Lung microvascular endothelial cell (primary cell): ENCODE results near the gene MYLK. TPM values are rescaled to one million over a fixed set of nuclear protein-coding genes. Genes with fewer than 3 reads are reported as not detected.
A peak's percentile ranks its signal among the peaks of the same experiment; 100 is the strongest.

Experiments used
- DNase-seq, 2 donors: peaks; one replicate each; pipeline versions ENCODE4 v3.0.0 to v3.0.0-alpha.2; 2010; ENCODE audit warnings: low read depth in 2 of 2
- total RNA-seq: library from RNA; depleted of rRNA; stranded (reverse); fragments of >200 nt; gene quantifications from 2 replicates; pipeline ENCODE4 v1.2.1, GENCODE V29; 2014

Gene MYLK
- total RNA-seq, 1 donor from 2014 or later, result 2.8 TPM

DNA sequence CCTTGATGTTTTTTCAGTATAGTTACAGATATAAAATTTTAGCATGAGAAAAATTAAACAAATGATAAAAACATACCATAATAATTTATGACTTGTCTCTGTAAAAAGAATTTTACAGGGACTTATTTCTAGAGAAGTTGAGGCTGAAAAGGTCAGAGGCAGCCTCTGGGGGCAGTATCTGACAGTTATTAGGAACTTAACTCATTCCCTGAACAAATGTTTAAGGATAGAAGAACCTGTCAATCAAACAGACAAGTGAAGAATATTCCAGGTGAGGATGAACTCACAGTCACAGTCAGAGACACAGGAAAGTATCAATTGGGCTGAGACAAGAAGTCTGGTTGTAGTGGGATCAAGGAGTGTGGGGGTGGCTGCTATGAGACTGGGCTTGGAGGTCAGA is 7.3 kb downstream of the MYLK start:
- DNase-seq, result no peak

DNA sequence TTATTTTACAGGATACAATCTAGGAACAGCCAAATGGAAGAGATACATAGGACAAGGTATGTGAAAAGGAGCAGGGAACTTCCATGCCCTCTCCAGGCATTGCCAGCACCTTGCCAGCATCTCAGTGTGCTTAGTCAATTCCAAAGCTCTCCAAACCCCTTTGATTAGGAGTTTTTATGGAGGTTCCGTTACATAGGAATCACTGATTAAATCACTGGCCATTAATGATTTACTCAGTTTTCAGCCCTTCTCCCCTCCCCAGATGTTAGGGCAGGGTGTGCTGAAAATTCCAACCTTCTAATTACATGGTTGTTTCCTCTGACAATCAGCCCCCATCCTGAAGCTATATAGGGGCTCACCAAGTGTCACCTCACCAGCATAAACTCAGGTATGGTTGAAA is 11.5 kb downstream of the MYLK start:
- DNase-seq, result no peak

DNA sequence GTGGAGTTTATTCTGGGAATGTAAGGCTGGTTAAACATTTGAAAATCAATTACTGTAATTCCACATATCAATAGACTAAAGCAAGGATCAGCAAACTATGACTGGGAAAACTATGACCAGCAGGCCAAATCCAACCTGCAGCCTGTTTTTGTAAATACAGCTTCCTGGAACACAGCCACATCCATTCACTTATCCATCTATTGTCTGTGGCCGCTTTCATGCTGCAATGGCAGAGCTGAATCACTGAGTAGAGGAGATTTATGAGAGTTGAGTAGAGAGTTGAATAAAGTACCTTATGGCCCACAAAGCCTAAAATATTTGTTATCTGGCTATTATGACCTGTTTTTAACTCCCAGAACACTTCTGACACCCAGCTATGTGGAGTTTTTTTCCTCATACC is 12.2 kb downstream of the MYLK start:
- peak; percentile 45 to 87 for DNase-seq

DNA sequence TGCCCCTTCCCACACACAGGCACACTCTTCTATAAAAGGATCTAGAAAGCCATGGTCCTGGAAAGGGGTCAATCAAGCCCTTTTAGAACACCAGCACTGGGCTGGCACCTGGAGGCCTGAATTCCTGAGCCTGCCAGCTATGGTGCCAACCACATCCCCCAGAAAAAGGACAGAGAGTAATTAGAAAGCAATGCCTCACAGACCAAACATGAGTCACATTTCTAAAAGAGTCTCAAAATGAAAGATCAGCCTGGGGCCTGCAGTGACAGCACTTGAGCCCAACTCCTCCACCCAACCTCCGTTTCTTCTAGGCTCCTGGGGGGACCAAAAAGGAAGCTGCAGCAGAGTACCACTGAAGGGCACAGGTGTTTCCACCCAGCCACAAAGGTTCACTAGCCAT is 14.1 kb downstream of the MYLK start:
- no peak for DNase-seq

DNA sequence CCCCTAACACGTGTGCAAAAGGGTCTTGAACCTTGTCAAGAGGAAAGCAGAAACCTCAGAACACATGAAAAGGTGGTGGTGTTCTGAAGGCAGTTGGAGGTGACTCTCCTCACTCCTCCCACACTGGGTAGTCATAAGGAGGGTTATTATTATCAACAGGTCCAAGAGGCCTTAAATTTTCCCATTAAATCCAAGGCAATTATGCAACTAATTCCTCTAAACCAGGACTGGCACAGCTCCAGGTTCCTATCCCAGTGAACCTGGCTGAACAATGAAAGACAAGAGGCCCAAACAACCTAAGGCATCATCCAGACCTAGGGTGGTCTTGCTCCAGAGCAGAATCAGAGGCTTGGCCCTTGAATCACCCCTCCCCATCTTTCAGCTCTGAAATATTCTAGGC is 15.0 kb downstream of the MYLK start:
- DNase-seq, result no peak

DNA sequence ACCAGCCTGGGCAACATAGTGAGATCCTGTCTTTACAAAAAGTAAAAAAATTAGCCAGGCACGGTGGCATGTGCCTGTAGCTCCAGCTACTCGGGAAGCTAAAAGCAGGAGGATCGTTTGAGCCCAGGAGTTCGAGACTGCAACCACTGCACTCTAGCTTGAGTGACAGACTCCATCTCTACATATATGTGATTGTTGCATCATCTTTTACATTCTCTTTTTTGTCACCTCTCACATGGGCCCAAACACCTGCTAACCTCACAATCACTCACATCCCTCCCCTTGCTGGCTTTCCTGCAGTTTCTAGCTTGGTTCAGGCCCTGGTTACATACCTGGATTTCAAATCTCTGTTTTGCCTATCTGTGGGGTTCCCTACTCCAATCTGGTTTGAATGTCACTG is 19.4 kb downstream of the MYLK start:
- no peak for DNase-seq

DNA sequence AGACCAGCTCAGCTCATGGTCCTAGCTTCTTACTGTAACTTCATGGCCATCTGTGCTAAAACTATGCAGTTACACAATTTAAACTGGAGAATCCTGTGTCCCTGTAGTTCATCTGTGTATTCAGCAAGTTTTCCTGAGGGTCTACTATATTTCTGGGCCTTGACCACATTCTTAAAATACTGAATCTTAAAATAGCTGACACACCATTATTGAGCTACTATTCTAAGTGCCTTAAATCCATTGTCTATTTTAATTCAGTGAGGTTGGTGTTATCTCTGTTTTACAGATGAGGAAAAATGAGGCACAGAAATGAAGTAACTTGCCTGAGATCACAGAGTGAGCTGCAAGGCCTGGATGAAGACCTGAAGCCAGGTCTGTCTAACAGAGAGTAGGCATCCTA is 22.0 kb downstream of the MYLK start:
- DNase-seq, result no peak

DNA sequence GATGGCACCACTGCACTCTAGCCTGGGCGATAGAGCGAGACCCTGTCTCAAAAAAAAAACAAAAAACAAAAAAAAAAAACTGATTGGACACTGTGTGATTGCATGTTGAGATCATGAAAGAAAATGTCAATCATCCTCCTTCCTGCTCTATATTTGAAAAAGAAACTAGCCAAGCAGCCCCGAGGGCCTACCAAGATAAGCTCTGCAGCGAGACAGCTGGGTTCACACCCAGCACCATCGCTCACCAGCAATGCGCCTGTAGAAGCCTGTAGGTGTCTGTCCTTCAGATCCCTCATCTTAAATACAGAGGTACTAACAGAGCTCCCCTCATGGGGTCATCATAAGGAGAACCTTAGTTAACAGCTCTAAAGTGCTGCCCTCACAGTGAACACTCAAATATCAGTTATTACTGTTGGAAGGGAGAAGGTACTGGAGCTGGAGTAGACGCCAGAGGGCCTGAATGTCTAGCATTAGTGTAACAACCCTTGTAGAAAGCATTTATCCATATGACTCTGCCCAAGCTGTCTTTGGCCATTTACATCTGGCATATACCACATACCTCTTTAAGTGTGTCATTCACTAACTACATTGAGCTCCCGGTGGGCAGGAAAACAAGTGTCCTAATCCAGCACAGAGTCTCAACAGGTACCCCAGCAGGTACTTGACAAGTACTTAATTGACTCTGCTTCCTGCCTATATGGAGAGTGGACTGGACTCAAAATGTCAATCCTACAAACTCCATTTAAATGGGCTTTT is 22.9 kb downstream of the MYLK start:
- no peak for DNase-seq

DNA sequence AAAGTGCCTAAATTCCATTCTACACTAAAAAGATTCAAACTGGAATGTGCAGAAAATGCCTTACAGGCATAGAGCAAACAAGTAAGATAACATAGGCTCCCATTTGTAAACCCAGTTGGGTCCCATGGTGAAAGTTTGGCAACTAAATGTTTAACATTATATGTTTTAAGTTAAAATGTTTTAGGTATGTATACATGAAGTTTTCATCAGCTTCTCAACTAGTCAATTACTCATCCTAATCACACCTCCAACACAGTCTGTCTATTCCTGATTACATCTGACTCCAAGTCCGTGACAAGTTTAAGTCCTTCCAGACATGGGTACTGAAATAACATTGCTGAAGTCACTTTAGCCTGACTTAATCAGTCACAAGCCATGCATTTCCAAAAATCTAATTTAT is 25.0 kb downstream of the MYLK start:
- DNase-seq, result no peak

DNA sequence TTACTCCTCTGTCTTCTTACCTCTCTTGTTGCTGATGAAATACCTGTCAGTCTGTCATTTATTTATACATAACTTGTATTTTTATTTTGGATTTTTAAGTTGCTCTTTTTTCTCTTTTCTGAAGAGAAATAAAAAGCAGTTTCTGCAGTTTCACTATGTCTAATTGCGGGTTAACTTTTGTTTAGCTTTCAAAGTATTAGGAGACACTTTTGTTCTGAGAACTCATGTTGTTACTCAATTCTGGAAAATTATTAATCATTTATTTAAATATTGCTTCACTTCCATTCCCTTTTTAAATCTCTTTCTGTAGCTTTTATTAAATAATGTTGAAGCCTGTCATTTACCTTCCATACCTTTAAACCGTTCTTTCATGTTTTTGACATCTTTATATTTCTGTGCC is 29.2 kb downstream of the MYLK start:
- no peak for DNase-seq

DNA sequence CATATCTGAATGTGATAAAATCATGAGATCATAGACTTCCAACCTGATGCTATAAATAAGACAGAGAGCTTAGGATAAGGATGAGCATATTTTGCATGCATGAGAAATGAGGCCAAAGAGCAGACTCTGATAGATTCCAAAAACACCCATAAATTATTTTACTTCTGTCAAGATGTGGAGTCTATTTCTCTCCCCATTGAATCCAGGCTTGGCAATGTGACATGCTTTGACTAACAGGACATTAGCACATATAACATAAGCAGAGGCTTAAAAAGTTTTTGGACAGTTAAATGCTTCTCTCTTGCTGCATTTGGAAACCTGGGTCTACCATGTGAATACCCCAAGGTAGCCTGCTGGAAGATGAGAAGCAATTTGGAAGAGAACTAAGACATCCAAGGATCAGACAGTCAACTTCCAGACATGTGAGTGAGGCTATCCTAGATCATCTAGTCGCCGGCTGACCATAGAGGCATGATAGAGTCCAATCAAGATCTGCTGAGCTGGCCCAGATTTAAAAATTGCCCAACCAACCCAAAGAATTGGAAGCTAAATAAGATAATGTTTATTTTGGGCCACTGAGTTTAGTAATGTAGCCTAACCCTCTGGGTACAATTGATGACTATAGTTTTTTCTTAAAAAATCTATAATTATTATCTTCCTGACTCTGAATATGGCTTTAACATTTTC is 30.3 kb downstream of the MYLK start:
- no peak for DNase-seq

DNA sequence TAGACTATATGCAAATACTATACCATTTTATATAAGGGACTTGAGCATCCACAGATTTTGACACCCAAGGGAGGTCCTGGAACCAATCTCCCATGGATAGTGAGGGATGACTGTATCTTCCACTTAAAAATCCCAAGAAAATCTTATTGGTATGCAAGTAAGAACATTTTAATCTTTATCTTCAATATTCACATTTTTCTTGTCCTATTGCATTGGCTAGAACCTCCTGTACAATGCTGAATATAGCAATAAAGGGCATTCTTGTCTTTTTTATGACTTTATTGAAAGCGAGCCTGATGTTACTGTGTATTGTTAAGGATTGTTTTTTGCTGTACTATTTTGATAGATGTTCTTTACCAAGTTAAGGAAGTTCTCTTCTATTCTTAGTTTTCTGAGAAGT is 36.9 kb downstream of the MYLK start:
- DNase-seq, result no peak

DNA sequence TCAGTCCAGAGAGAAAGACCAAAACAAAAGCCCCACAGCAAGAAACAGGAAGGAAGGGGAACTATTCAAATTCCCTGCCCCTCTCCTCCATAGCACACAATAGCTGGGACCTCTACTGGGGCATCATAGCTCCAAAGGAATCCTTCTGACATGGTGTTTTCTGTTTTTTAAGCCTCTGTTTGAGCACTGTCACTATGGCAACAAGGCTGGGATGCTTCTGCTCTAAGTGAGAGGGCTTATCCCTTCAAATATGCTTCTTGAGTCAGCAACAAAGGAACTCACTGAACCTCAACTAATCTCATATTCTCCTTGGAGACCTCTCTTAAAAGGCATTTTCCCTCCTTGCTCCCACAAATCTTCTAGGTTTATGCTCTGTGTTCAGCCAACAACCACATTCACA is 40.5 kb downstream of the MYLK start:
- DNase-seq, result peak in 1 of 2 donors; percentile 7

DNA sequence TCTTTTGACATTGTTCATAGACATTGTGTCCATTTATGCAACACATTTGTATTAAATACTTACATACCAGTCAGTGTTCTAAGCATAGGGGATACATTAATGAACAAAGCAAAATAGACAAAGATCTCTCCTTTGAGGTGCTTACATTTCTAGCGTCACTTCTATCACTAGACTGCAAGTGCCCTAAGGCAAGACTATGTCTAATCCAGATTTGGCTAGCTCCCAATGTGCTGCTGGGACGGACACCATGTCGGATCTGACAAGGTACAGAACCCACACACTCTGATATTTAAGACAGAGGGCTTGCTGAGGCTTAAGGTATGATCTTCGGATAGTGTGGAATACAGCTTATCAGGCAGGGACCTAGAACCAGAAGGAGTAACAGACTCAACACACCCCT is 41.4 kb downstream of the MYLK start:
- no peak for DNase-seq

DNA sequence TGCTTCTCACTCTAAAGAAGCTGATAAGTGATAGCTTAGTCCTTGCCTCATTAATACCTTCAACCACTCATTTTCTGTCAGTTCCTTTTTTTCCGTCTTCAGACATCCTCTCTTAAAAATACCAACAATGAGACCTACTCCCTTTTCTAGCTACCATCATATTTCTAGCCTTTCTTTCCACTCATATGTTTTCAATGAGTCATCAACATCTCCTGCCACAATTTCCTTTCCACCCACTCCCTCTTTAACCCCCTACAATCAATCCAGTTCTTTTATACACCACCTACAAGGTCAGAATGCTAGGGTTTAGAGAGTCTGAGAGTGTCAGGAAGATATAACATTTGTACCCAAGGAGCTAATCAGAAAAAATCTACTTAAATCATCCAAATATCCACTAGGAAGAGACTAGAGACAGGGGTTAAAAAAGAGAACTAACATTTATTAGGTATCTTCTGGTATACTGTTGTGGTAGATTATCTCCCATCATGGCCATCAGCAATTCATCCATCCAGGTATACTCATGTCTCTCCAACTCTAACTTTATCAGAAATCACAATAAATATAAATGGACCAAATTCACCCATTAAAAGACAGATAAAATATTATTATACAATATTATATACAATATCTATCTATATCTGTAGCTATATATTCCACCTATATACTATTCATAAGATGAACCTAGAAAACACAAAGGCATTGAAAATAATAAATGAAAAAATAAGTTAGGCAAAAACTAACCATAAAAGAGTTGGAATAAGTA is 42.5 kb downstream of the MYLK start:
- peak in 1 of 2 donors; percentile 27 for DNase-seq

DNA sequence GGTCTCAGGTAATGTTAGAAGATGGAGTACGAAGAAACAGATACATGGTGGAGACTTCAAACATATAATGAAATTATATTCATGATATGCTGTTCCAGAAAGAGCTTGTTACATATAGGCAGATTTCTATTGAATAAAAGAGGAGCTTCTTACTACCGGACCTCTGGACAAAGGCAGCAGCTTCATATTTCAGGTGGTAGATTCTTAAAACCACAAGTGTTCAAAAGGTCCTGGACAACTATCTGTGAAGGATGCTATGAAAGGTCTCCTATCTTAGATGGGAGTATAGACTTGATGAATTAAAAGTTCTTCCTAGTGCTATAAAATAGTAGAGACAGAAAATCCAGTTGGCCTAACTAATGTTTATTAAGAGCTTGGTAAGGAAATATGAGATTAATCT is 43.2 kb downstream of the MYLK start:
- no peak for DNase-seq

DNA sequence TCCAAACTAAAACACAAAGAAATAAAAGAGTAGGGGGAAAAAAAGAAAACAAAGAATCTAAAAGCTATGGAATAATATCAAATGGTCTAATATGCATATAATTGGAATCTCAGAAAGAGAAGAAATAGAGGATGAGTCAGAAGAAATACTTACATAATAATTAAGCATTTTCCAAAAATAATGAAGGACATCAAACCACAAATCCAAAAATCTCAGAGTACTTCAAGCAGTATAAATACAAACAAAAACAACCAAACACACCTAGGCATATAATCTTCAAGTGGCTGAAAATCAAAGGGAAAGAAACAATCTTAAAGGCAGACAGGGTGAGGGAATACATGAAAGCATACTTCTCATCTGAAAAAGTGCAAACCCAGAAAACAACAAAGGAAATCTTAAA is 46.3 kb downstream of the MYLK start:
- no peak for DNase-seq

DNA sequence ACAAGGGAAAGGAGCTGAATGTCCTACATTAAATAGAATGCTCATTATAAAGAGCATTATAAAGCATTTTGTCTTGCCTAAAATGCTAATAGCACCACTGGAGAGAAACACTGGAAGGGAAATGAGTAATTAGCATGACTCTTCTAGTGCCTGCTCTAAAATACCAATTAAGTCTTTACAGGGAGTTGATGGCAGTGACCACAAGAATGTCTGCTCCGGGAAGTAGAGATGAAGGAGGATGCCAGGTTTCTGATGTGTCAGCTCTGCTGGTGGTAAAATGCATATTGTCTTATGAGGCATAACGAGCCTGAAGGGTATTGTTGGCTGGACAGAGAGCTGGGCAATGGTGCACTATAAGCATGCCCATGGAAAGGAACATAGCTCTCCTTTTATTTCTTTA is 49.5 kb downstream of the MYLK start:
- DNase-seq, result peak in 1 of 2 donors; percentile 83

DNA sequence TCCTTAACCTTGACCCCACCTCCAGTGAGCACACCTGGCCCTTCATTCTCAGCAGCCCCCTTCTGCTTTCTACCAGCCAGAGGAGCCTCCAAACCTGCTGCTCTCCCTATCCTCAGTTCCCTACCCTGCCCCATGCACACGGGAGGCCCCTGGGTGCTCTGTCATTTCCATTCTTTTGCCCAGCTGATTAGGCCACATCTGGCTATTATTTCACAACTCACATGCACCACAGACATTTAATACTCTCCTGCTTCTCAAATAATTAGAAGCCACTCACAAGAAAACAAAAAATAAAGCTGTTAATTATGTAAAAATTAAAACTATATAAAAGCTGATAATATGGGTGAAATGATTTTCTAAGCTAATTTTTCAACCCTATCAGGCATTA is 50.7 kb downstream of the MYLK start:
- DNase-seq, result no peak

DNA sequence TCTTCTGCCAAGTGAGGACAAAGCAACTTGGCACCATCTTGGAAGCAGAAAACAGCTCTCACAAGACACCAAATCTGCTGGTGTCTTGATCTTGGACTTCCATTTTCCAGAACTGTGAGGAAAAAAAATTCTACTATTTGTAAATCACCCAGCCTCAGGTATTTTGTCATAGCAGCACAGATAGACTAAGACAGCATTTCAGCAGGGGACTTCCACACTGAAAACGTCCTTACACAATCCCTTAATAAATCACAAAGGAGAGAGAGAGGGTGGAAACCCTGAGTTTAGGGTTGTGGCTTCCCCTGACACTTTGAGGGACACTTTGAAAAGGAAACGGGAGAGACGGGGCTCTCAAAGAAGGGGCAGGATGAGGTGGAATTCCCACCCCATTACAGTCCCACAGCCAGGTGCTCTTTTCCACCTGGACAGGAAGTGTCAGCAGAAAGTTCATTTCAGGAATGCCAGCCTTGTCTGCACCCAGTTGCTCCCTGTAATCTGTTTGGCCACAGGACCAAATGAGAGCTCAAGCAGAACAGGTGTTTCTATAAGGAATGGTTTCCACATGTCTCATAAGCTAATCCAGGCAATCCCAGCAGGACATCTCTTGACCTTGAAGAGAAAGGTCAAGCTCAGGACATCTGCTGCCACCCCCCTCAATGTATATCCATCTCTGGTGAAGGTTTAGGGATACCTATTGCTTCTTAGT is 51.3 kb downstream of the MYLK start:
- DNase-seq, result no peak

DNA sequence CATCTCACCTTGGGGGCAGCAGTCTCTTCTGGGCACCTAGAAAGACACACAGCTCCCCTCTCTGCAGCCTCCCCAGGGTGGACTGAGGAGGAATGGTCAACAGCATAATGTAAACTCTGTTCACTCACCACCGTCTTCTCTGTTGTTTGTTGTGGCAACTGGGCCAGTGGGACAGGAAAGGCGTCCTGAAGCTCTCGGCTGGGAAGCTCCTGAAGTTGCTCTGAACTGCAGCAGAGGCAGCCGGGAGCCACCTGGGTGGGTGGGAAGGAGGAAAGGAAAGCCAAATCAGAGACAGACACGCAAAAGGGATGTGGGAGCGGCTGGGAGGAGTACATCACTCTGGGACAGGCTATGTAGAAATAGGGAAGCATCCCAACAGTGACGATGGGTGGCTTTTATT is 52.7 kb downstream of the MYLK start:
- peak in 1 of 2 donors; percentile 66 for DNase-seq

DNA sequence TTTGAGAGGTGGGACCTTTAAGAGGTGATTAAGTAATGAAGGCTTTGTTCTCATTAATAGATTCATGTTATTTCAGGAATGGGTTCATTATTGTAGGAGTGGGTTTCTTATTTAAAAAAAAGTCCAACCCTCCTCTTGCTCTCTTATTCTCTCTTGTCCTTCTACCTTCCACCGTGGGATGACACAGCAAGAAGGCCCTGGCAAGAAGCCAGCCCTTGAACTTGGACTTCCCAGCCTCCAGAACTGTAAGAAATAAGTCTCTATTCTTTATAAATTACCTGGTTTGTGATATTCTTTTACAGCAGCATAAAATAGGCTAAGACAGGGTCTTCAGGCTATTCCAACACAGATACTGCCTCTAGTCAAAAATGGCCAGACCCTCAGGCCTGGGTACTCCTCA is 62.2 kb downstream of the MYLK start:
- no peak for DNase-seq
